ENCODE results near the gene MYH7.
"Not testable (repeated sequence)": the region's sequence is repeated elsewhere in the genome, so short reads cannot be mapped to it uniquely, and the experiment has no call there.

MYH7 gene

DNA sequence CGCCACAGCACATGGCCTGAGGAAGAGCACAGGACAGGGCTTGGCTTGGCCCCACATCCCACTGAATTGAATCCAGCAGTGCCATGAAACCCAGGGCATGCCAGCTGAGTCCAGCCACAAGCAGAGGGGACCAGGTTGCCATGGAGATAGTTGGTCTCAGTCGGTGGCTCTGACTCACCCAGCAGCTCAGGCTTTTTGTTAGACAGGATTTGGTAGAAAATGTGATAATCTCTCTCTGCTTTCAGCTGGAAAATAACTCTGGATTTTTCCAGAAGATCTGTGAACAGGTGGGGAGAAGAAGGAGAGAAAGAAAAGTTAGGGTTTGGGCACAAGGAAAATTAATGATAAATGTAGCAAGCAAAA lies 4.8 kb downstream of the MYH7 start:
- DNase-seq (ENCODE audit: low read depth, low spot score): no peak

DNA sequence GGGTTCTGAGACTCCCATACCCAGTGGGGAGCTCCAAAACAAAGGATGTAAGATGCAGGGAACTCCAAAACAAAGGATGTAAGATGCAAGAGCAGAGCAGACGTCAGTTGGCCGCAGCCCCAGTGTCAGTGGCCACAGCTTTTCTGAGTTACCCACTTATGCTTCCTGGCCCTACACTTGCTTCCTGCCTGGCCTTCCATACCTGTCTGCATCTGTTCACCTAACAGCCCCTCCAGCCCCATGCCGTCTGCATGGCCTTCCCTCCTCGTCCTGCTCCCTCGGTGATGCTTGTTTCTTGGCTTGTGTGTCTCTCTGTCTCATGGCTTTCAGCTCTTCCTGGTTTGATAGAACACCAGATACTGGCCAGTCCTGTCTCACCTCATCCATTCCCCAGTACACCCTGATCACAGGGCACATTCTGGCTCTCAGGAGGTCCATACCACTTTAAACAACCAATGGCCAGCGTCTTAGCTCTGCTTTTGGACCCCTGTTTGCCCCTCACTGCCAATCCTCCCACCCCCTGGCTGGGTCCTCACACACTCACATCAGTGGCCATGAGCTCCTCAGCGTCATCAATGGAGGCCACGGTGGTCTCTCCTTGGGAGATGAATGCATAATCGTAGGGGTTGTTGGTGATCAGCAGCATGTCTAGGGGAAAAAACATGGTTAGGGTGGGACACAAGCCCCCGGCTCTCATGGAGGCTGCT lies 5.3 kb downstream of the MYH7 start:
- no peak for DNase-seq (ENCODE audit: low read depth, low spot score)

DNA sequence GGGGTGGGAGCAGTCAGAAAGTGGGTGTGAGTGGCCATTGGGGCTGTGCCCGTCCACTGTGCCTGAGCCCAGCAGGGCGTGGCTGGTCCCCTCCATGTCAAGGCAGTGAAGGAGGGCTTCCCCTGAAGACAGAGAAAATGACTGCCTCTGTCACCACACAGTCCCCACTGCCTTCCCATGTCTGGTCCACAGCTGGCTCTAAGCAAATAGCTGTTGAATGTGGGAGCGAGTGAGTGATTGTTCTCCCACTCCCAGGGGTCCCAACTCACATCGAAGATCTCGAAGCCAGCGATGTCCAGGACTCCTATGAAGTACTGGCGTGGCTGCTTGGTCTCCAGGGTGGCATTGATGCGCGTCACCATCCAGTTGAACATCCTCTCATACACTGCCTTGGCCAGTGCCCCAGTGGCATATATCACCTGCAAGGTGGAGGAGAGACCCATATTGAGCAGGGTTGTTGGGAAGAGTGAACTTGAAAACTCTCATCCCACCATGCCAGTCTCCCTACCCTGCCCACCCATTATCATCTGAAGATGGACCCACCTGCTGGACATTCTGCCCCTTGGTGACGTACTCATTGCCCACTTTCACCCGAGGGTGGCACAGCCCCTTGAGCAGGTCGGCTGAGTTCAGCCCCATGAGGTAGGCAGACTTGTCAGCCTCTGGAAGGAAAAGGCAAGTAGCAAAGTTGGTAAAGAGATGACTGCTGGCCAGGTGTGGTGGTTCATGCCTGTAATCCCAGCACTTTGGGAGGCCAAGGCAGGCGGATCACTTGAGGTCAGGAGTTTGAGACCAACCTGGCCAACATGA lies 6.6 kb downstream of the MYH7 start:
- DNase-seq (ENCODE audit: low read depth, low spot score): no peak

DNA sequence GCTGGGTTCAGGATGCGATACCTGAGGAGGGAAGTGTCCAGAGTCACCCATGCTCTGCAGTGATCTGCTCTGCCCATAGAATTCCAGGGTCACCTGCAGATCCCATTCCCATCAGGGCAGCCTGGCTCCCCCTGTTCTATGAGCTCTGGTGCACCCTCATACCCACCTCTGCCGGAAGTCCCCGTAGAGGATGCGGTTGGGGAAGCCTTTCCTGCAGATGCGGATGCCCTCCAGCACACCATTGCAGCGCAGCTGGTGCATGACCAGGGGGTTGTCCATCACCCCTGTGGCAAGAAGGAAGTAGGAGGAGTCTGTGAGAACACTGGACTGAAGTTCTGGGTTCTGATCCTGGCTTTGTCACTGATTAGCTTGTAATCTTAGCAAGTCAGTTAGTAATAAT lies 9.7 kb downstream of the MYH7 start:
- DNase-seq (ENCODE audit: low read depth, low spot score): not testable (repeated sequence)

DNA sequence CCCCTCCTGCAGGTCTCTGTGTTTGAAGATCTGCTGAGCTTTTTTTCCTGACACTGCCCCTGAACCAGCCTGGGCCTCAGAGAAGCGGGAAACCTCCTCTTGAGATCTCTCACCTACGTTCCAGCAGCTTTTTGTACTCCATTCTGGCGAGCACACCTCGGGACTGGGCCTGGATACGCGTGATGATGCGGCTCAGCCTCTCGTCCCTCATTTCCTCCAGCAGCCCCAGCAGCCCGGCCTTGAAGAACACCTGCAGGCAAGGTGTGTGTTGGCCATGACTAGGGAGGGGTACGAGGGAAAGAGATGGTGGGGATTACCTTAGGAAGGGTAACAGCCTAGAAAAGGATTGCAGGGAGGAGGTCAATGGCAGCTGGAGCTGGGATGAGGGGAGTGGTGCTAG lies 10.3 kb downstream of the MYH7 start:
- no peak for DNase-seq (ENCODE audit: low read depth, low spot score)

DNA sequence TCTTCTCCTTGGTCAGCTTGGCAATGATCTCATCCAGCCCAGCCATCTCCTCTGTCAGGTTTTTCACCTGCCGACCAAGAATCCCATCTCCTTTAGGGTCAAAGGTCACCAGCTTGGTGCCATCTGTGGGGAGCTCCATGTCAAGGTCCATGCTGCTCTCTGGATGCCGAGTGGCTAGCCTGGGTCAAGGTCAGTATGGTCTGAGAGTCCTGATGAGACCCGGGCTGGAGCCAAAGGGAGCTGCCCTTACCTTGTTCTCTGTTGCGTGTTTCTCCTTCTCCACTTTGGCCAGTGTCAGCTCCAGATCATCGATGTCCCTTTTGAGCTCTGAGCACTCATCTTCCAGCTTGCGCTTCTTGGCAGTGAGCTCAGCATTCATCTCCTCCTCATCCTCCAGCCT lies 11.8 kb downstream of the MYH7 start:
- DNase-seq (ENCODE audit: low read depth, low spot score): no peak

DNA sequence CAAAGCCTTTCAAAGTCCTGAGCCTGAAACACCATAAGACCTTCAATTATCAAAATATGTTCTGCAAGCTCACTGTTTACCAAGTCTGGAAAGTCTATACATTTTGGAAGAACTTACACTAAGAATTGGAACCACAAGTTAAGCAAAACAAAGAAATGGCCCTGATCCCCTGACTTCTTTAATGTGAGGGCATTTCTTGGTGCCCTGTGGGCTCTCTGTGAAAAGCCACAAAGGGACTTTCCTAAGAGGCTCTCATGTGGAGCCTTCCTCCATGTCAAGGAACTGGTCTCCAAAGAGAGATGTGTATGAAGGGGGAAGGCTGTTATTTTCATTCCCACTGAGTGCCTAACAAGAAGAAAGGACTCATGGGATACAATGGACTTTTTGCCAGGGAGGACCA lies 13.9 kb downstream of the MYH7 start:
- DNase-seq (ENCODE audit: low read depth, low spot score): no peak

DNA sequence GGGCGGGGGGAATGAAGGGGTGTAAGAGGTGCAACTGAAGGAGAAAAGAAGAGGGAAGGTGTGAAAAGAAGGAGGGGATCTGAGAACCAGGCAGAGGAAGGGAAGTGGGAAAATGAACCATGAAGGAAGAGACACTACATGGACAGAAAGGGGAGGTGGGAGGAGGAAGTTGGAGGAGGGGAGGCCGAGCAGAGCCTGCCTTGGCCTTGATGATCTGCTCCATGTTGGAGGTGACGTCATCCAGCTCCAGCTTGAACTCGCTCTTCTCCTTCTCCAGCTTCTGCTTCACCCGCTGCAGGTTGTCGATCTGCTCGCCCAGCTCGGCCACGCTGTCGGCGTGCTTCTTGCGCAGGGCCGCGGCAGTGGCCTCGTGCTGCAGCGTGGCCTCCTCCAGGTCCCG lies 15.8 kb downstream of the MYH7 start:
- DNase-seq (ENCODE audit: low read depth, low spot score): not testable (repeated sequence)

DNA sequence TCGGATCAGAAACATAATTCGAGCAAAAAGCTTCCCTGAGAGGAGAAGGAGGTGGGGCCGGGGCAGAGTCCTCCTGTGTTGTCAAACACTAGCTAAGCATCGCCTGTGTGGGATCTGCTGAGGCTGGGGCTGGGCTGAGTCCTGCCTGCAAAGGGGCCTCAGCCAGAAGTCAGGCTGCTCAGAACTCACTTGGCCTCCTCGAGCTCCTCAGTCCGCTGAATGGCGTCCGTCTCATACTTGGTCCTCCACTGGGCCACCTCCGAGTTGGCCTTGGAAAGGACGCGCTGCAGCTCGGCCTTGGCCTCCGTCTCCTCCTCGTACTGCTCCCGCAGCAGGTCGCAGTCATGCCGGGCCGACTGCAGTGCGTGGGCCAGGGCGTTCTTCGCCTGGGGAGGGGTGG lies 17.4 kb downstream of the MYH7 start:
- DNase-seq (ENCODE audit: low read depth, low spot score): no peak

DNA sequence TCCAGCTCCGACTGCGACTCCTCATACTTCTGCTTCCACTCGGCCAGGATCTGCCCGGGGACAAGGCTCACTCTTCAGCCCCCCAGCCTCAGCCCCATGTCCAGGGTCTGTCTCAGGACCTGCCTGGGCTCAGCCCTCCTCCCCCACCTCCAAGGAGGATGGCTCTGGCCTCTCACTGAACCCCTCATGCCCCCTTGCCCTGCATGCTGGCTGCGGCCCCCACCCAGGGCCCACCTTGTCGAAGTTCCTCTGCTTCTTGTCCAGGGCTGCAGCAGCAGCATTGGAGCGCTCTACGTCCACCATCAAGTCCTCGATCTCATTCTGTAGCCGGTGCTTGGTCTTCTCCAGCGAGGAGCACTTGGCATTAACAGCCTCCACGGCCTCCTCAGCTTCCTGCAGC lies 18.2 kb downstream of the MYH7 start:
- DNase-seq (ENCODE audit: low read depth, low spot score): not testable (repeated sequence)

DNA sequence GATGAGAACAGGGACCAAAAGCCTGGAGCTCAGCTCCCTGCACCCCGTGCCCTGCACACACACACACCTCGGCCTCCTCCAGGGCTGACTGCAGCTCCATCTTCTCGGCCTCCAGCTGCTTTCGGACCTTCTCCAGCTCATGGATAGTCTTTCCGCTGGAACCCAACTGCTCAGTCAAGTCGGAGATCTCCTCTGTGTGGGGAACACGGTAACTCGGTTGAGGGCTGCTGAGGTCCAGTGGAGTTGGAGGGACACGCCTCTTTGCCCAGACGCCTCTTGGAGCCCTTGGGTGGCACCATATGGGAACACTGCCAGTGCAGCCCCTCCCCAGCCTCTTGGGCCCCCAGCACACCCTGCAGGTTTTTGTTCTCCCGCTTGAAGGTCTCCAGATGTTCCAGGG lies 18.7 kb downstream of the MYH7 start:
- DNase-seq (ENCODE audit: low read depth, low spot score): no peak

DNA sequence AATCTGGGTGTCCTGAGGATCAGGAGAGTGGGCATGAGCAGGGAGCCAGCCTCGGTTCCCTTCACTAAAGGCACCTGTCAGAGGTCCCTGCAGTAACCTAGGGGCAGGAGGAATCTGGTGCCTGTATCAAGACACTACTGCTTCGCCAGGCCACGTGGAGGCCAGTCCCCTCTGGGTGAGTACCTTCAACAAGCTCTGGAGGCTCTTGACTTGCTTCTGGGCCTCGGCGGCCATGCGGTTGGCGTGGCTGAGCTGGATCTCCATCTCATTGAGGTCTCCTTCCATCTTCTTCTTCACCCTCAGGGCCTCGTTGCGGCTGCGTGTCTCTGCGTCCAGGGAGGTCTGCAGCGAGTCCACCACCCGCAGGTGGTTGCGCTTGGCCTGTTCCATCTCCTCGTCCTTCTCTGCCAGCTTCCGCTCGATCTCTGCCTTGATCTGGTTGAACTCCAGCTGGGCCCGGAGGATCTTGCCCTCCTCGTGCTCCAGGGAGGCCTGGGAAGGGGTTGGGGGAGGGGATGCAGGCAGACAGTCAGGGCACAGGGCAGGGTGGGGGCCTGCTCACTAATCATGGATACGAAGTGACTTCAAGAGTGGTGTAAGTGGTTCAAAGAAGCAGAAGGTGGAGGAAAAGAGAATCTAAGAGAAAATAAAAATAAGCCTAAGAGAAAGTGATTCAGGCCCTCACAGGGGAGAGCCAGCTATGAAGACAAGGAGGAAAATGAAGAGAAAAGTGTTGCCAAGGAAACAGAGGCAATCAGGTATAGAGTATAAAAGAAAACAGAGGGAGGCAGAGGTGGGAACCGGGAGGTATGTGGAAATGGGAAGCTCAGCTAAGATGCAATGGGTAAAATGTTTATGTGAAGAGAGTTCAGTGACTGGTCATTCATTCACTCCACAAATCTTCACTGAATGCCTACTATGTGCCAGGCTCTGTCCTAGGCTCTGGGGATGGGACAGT lies 19.4 kb downstream of the MYH7 start:
- no peak for DNase-seq (ENCODE audit: low read depth, low spot score)

DNA sequence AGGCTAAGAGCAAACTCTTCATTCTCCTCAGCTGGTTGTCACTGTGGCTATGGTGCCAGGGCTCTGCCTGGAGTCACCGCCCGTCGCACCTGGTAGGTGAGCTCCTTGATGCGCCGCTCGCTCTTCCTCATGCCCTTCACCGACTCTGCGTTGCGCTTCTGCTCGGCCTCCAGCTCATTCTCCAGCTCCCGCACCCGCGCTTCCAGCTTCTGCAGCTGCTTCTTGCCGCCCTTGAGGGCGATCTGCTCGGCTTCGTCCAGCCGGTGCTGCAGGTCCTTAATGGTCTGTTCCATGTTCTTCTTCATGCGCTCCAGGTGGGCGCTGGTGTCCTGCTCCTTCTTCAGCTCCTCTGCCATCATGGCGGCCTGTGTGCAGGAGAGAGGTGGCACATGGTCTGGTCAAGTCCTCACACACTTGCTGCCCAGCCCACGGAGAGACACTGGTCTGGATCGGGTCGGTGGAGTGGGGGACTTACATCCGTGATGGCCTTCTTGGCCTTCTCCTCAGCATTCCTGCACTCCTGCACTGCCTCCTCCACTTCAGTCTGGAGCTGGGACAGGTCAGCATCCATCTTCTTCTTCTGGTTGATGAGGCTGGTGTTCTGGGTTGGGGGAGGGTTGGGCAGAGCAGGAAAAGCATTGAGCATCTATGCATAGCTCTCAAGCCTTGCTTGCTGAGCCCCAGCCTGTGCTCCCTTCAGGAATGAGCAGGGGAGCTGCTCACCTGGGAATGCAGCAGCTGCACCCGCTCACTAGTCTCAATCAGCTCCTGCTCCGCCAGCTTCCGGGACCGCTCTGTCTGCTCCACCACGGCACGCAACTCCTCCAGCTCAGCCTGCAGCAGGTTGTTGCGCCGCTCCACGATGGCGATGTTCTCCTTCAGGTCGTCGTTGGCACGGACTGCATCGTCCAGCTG lies 20.3 kb downstream of the MYH7 start:
- DNase-seq (ENCODE audit: low read depth, low spot score): no peak

DNA sequence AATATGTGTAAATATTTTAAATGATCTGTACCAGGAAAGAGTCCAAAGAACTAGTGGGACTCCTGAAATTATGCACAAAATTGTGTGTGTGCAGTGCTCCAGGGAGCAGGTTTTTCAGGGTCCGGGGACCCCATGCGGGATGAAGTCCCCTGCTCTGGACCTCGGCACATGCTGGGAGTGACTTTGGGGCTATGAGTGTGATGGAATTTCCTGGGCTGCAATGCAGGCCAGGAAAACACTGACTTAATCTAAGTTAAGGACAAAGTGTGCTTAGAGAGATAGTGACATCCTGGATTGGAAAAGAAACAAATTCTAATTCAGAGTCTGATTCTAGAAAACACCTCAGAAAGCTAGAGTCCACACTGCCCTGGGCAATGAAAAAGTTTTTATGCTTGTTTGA lies 21.2 kb downstream of the MYH7 start:
- DNase-seq (ENCODE audit: low read depth, low spot score): no peak

DNA sequence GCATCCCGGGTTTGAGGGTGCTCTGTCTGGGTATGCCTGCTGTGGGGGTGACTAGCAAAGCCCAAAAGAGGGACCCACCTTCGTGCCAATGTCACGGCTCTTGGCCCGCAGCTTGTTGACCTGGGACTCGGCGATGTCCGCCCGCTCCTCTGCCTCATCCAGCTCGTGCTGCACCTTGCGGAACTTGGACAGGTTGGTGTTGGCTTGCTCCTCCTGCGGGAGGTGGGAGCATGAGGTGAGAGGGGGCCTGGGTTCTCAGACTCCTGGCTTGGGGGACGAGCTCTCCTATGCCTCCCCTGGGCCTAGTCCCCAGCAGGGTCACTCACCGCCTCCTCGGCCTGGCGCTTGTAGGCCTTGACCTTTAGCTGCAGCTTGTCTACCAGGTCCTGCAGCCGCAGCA lies 21.8 kb downstream of the MYH7 start:
- no peak for DNase-seq (ENCODE audit: low read depth, low spot score)

DNA sequence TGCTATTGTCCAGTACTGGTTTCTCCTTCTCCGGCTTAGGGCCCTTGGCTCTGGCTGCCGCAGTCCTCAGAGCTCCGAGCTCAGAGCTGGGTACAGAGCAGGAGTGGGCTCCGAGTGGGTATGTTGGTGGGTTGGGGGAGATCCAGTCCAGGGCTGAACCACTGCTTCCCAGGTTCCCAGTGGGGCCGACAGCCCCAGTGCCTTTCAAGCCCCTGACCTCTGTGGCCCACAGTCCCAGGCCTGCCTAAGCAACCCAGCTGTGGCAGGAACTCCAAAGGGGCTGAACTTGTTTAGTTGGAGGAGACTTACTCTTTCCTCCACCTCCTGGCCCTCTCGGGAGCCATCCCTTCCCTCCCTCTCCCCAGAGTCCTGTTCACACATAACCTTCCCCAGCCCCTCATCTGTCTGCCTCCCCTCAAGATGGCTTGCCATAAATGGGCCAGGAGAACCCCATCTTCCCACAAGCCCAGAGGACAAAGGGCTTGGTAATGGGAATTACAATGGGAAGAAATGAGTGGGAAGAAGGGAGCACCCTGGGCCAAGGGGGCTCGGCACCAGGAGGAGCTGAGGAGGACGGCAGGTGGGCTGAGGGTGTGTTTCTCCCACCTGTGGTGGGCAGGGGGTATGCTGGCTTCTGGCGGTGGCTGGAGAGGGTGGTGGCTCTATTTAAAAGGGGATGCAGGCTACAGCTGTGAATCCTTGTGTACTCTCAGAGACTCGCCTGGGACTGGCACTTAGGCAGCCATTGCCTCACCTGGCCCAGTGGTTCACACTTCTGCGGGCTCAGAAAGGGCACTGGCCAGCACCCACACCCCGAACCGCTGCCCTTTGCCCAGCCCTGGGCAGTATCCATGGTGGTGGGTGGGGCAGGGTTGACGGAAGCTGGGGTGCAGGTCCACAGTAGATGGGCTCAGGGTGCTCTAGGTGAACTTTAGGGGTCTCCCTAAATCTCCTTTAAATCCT lies 23.6 kb downstream of the MYH7 start:
- DNase-seq (ENCODE audit: low read depth, low spot score): no peak

DNA sequence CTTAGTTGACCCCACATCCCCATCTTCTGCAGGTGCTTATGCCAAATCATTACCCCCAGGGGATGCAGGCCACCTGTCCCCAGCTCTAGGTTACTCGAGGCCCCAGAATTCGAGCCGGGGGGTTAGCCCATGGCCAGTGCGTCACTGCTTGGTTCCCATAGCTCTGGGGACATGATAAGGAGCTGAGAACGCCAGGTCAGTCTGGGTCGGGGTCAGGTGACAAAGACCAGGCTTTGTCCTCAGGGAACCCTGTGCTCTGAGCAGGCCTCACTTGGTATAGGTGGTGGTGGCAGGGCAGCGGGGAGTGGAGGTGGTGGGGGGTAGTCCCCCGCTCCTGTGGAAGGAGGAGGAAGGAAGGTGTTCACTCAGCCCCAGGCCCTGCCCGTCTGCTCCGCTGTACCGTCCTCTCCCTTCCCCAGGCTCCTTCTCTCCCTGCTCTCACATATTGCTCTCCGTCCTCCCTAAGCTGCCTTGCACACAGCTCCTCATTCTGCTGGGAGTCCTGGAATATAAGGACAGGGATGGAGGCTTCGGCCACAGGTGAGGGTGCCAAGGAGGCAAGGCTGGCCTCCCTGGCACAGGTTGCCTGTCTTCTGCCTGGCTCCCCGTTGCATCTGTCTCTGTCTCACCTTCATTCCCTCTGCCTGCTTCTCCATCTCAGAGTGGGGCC lies 25.4 kb downstream of the MYH7 start:
- DNase-seq (ENCODE audit: low read depth, low spot score): no peak

DNA sequence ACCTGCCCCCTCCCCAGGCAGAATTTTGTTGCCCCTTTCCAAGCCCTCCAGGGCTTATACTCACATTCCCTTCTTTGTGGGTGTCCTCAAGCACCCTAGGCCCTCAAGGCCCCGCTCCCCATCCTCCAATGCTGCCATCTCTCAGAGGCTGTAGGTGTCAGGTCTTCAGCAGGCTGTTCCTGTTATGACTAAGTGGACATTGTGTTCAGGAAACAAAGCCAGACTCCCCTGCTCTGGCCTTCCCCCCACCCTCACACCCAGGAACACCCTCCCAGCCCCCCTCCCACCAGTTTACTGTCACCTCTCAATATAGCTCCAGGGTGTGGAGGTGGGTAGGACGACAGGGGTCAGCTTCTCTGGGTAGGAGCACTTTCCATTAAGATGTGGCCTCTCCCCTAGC lies 26.0 kb downstream of the MYH7 start:
- no peak for DNase-seq (ENCODE audit: low read depth, low spot score)

DNA sequence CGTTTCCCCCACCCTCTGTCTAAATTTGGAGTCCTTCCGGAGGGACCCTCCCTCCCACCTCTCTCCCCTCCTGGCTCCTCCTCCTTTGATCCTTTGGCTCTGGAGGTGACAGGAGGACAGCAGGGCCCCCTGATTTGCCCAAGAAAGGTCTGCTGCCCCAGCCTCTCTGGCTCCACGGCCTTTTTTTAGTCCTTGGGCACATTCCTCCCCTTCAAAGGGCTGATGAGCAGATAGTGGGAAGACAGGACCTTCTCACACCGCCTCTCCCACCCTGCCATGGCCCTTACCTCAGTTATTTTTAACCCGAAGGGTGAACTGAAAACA lies 27.2 kb downstream of the MYH7 start:
- DNase-seq (ENCODE audit: low read depth, low spot score): no peak

All from activated naive CD8-positive, alpha-beta T cell treated with anti-CD3 and anti-CD28 coated beads, Interleukin-2, amount 50 U/mL, for 16 hours (primary cell).